Measurements from ENCODE around the gene TRPV3.
"Not testable (repeated sequence)": the region's sequence is repeated elsewhere in the genome, so short reads cannot be mapped to it uniquely, and the experiment has no call there.

TRPV3 gene

GRCh38 chr17:3573246-3574100 lies 15.9 kb upstream of the TRPV3 start:
- Histone ChIP-seq H3K36me3 (ENCODE audit: control insufficient read depth, insufficient read depth, low read length) (peaks cover 39% of the 10 kb centered on the region), H3K9ac (ENCODE audit: low read length) (no peak overlapping the region), H3K4me1 (ENCODE audit: control insufficient read depth, insufficient read depth, low read length) (no peaks in the 10 kb centered on the region), H3K27me3 (ENCODE audit: control insufficient read depth, insufficient read depth, low read length) (no peaks in the 10 kb centered on the region), H3K27ac (ENCODE audit: low read depth, low read length) (no peak overlapping the region), H3K4me3 (ENCODE audit: low read depth, low read length) (no peak overlapping the region), H3K9me3 (ENCODE audit: control insufficient read depth, insufficient read depth, low read depth, low read length) (no peaks in the 10 kb centered on the region)

GRCh38 chr17:3572231-3572630 lies 14.6 kb upstream of the TRPV3 start:
- Histone ChIP-seq H3K27me3 (ENCODE audit: control insufficient read depth, insufficient read depth, low read length) (no peaks in the 10 kb centered on the region), H3K36me3 (ENCODE audit: control insufficient read depth, insufficient read depth, low read length) (peaks cover 32% of the 10 kb centered on the region), H3K4me3 (ENCODE audit: low read depth, low read length) (no peak overlapping the region), H3K9ac (ENCODE audit: low read length) (no peak overlapping the region), H3K27ac (ENCODE audit: low read depth, low read length) (no peak overlapping the region), H3K9me3 (ENCODE audit: control insufficient read depth, insufficient read depth, low read depth, low read length) (no peaks in the 10 kb centered on the region), H3K4me1 (ENCODE audit: control insufficient read depth, insufficient read depth, low read length) (no peaks in the 10 kb centered on the region)

- Histone ChIP-seq H3K27me3 (ENCODE audit: control insufficient read depth, insufficient read depth, low read length) (no peaks in the 10 kb centered on the region), H3K27ac (ENCODE audit: low read depth, low read length) (no peak overlapping the region), H3K4me3 (ENCODE audit: low read depth, low read length) (no peak overlapping the region), H3K4me1 (ENCODE audit: control insufficient read depth, insufficient read depth, low read length) (no peaks in the 10 kb centered on the region), H3K9me3 (ENCODE audit: control insufficient read depth, insufficient read depth, low read depth, low read length) (no peaks in the 10 kb centered on the region), H3K36me3 (ENCODE audit: control insufficient read depth, insufficient read depth, low read length) (peaks cover 31% of the 10 kb centered on the region), H3K9ac (ENCODE audit: low read length) (no peak overlapping the region)
These were observed 13.7 kb upstream of the TRPV3 start for GRCh38 chr17:3571043-3571900.

GRCh38 chr17:3569534-3570137 lies 12.0 kb upstream of the TRPV3 start:
- Histone ChIP-seq H3K36me3 (ENCODE audit: control insufficient read depth, insufficient read depth, low read length) (peaks cover 32% of the 10 kb centered on the region), H3K4me3 (ENCODE audit: low read depth, low read length) (no peak overlapping the region), H3K9me3 (ENCODE audit: control insufficient read depth, insufficient read depth, low read depth, low read length) (no peaks in the 10 kb centered on the region), H3K9ac (ENCODE audit: low read length) (no peak overlapping the region), H3K4me1 (ENCODE audit: control insufficient read depth, insufficient read depth, low read length) (no peaks in the 10 kb centered on the region), H3K27me3 (ENCODE audit: control insufficient read depth, insufficient read depth, low read length) (no peaks in the 10 kb centered on the region), H3K27ac (ENCODE audit: low read depth, low read length) (no peak overlapping the region)

- H3K9me3 ChIP-seq (ENCODE audit: control insufficient read depth, insufficient read depth, low read depth, low read length) = no peaks in the 10 kb centered on the region
- H3K27me3 ChIP-seq (ENCODE audit: control insufficient read depth, insufficient read depth, low read length) = no peaks in the 10 kb centered on the region
- H3K4me3 ChIP-seq (ENCODE audit: low read depth, low read length) = no peak overlapping the region
- no peak overlapping the region for H3K9ac ChIP-seq (ENCODE audit: low read length)
- H3K4me1 ChIP-seq (ENCODE audit: control insufficient read depth, insufficient read depth, low read length) = peaks cover 7% of the 10 kb centered on the region; the same call in 1 of the 2 replicates
- no peak overlapping the region for H3K27ac ChIP-seq (ENCODE audit: low read depth, low read length)
- peaks cover 18% of the 10 kb centered on the region for H3K36me3 ChIP-seq (ENCODE audit: control insufficient read depth, insufficient read depth, low read length)
These were observed 8.9 kb upstream of the TRPV3 start for GRCh38 chr17:3566551-3566950.

- no peak overlapping the region for H3K27ac ChIP-seq (ENCODE audit: low read depth, low read length)
- H3K4me3 ChIP-seq (ENCODE audit: low read depth, low read length) = no peak overlapping the region
- H3K27me3 ChIP-seq (ENCODE audit: control insufficient read depth, insufficient read depth, low read length) = no peaks in the 10 kb centered on the region
- H3K36me3 ChIP-seq (ENCODE audit: control insufficient read depth, insufficient read depth, low read length) = peaks cover 11% of the 10 kb centered on the region
- H3K4me1 ChIP-seq (ENCODE audit: control insufficient read depth, insufficient read depth, low read length) = peaks cover 7% of the 10 kb centered on the region; the same call in 1 of the 2 replicates
- no peak overlapping the region for H3K9ac ChIP-seq (ENCODE audit: low read length)
- H3K9me3 ChIP-seq (ENCODE audit: control insufficient read depth, insufficient read depth, low read depth, low read length) = no peaks in the 10 kb centered on the region
These were observed 7.5 kb upstream of the TRPV3 start for GRCh38 chr17:3565143-3565542.

- not testable (repeated sequence) for H3K27me3 ChIP-seq (ENCODE audit: control insufficient read depth, insufficient read depth, low read length)
- peaks cover 11% of the 10 kb centered on the region for H3K36me3 ChIP-seq (ENCODE audit: control insufficient read depth, insufficient read depth, low read length)
These were observed 6.6 kb upstream of the TRPV3 start for GRCh38 chr17:3564241-3564640.

GRCh38 chr17:3559270-3559645 lies 1.6 kb upstream of the TRPV3 start:
- no peaks in the 10 kb centered on the region for H3K27me3 ChIP-seq (ENCODE audit: control insufficient read depth, insufficient read depth, low read length)
- H3K4me1 ChIP-seq (ENCODE audit: control insufficient read depth, insufficient read depth, low read length) = peaks cover 13% of the 10 kb centered on the region; the same call in 1 of the 2 replicates
- H3K27ac ChIP-seq (ENCODE audit: low read depth, low read length) = no peak overlapping the region
- no peak overlapping the region for H3K9ac ChIP-seq (ENCODE audit: low read length)
- H3K4me3 ChIP-seq (ENCODE audit: low read depth, low read length) = no peak overlapping the region
- no peaks in the 10 kb centered on the region for H3K36me3 ChIP-seq (ENCODE audit: control insufficient read depth, insufficient read depth, low read length)
- no peaks in the 10 kb centered on the region for H3K9me3 ChIP-seq (ENCODE audit: control insufficient read depth, insufficient read depth, low read depth, low read length)

More at GRCh38 chr17:3564241-3564640, 6.6 kb upstream of the TRPV3 start:
- not testable (repeated sequence) for H3K9me3 ChIP-seq (ENCODE audit: control insufficient read depth, insufficient read depth, low read depth, low read length); H3K27ac ChIP-seq (ENCODE audit: low read depth, low read length); H3K4me3 ChIP-seq (ENCODE audit: low read depth, low read length); H3K9ac ChIP-seq (ENCODE audit: low read length); H3K4me1 ChIP-seq (ENCODE audit: control insufficient read depth, insufficient read depth, low read length)

- H3K9ac ChIP-seq (ENCODE audit: low read length) = no peak overlapping the region
- no peaks in the 10 kb centered on the region for H3K9me3 ChIP-seq (ENCODE audit: control insufficient read depth, insufficient read depth, low read depth, low read length)
- no peaks in the 10 kb centered on the region for H3K36me3 ChIP-seq (ENCODE audit: control insufficient read depth, insufficient read depth, low read length)
- H3K27ac ChIP-seq (ENCODE audit: low read depth, low read length) = no peak overlapping the region
- H3K4me1 ChIP-seq (ENCODE audit: control insufficient read depth, insufficient read depth, low read length) = peaks cover 13% of the 10 kb centered on the region; the same call in 1 of the 2 replicates
- H3K27me3 ChIP-seq (ENCODE audit: control insufficient read depth, insufficient read depth, low read length) = no peaks in the 10 kb centered on the region
- no peak overlapping the region for H3K4me3 ChIP-seq (ENCODE audit: low read depth, low read length)
These were observed 1.1 kb upstream of the TRPV3 start for GRCh38 chr17:3558603-3559269.

GRCh38 chr17:3556916-3557767 lies 470 bp downstream of the TRPV3 start:
- Histone ChIP-seq H3K4me1 (ENCODE audit: control insufficient read depth, insufficient read depth, low read length) (peaks cover 7% of the 10 kb centered on the region; the same call in 1 of the 2 replicates), H3K27me3 (ENCODE audit: control insufficient read depth, insufficient read depth, low read length) (no peaks in the 10 kb centered on the region), H3K4me3 (ENCODE audit: low read depth, low read length) (no peak overlapping the region), H3K36me3 (ENCODE audit: control insufficient read depth, insufficient read depth, low read length) (no peaks in the 10 kb centered on the region), H3K9ac (ENCODE audit: low read length) (no peak overlapping the region), H3K27ac (ENCODE audit: low read depth, low read length) (no peak overlapping the region), H3K9me3 (ENCODE audit: control insufficient read depth, insufficient read depth, low read depth, low read length) (no peaks in the 10 kb centered on the region)

Measured in HUES6 (cell line).